GM13976 (cell line): Measurements from ENCODE around the gene SLC35D2.

Experiments
- DNase-seq: peaks from one replicate; pipeline ENCODE4 v3.0.0; 2012; ENCODE audit warnings: low spot score
- in situ Hi-C: fragments of 300-500 bp; cut with MboI; formaldehyde crosslinking; loops from one replicate; pipeline ENCODE4 v1.12.0; 2022; ENCODE audit warnings: low sequenced_read_pairs, mixed read lengths, inconsistent platforms; ENCODE audit not compliant: unreplicated experiment
- TF ChIP-seq, protein P1 (sequence below): IDR thresholded peaks from 2 replicates; pipeline ENCODE4 v1.5.1; 2012; ENCODE audit warnings: borderline replicate concordance, mild to moderate bottlenecking; ENCODE audit not compliant: insufficient read depth; ENCODE audit errors: extremely low read depth, missing control alignments, control extremely low read depth

The SLC35D2 gene

GRCh38 chr9:96420468-96421219 lies 37.1 kb upstream of the SLC35D2 start:
- in situ Hi-C loops: no loop called here
- no peak for DNase-seq
- TF ChIP-seq, protein P1, sequence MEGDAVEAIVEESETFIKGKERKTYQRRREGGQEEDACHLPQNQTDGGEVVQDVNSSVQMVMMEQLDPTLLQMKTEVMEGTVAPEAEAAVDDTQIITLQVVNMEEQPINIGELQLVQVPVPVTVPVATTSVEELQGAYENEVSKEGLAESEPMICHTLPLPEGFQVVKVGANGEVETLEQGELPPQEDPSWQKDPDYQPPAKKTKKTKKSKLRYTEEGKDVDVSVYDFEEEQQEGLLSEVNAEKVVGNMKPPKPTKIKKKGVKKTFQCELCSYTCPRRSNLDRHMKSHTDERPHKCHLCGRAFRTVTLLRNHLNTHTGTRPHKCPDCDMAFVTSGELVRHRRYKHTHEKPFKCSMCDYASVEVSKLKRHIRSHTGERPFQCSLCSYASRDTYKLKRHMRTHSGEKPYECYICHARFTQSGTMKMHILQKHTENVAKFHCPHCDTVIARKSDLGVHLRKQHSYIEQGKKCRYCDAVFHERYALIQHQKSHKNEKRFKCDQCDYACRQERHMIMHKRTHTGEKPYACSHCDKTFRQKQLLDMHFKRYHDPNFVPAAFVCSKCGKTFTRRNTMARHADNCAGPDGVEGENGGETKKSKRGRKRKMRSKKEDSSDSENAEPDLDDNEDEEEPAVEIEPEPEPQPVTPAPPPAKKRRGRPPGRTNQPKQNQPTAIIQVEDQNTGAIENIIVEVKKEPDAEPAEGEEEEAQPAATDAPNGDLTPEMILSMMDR: no peak

- TF ChIP-seq, protein P1: no peak
- in situ Hi-C loops: no loop called here
- DNase-seq: no peak
Measured at GRCh38 chr9:96419691-96419969, 36.1 kb upstream of the SLC35D2 start.

- in situ Hi-C loops: no loop called here
- peak; percentile 74 for DNase-seq
Measured at GRCh38 chr9:96418920-96419690, 35.6 kb upstream of the SLC35D2 start.

DNA sequence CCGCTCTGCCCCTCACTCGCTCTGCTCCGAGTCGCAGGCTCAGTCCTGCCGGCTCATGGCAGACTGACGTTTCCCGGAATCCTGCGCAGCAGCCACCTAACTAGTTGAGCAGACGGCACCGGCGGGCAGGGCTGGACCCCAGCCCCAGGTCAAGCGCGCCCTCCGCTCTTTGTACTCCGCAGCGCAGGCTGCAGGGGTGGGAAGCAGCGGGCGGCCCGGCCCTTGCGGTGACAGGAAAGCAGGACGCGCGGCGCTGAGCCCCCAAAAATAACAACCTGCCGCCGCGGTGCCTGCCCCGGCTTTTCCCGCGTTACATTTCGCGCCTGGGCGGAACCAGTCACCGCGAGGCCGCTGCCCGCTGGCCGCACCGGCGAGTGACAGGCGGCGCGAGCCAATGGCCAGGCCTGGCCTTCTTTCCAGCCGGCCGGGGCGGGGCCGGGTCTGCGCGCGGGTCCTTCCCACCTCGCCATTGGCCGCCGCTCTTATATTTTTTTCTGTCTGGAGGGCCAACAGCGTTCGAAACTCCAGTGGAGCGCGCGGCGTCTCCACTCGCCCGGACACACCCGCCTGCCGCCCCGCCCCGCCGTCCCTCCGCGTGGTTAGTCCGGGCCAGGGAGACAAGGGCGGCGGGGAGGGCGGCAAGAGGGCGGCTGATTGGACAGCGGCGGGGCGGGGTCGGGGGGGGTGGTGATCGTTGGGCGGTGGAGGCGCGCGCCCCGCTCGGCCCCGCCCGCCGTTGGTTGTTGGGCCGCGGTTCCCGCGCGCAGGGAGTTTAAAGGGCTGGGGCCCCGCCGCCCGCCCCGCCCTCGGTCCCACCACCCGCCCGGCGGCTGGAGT lies 34.8 kb upstream of the SLC35D2 start, which contains the start of gene ZNF367:
TSS of gene ZNF367 (minus strand) at position 288 of the 837 bp plus-strand sequence. CDS start 338 bp downstream, outside the sequence.
- in situ Hi-C loops: no loop called here
- peak; percentile 94 for DNase-seq
- TF ChIP-seq, protein P1: no peak

More at GRCh38 chr9:96418920-96419690, 35.6 kb upstream of the SLC35D2 start:
- TF ChIP-seq, protein P1: no peak

GRCh38 chr9:96417661-96418082 lies 34.2 kb upstream of the SLC35D2 start:
- TF ChIP-seq, protein P1: no peak
- in situ Hi-C loops: no loop called here
- no peak for DNase-seq

GRCh38 chr9:96417051-96417586 lies 33.6 kb upstream of the SLC35D2 start:
- peak; percentile 93 for DNase-seq

More at GRCh38 chr9:96417051-96417586, 33.6 kb upstream of the SLC35D2 start:
- in situ Hi-C loops: no loop called here
- TF ChIP-seq, protein P1: no peak
